IMR-90 (cell line): ENCODE data around the gene CCND1. TPM values are rescaled to one million over a fixed set of nuclear protein-coding genes. Genes with fewer than 3 reads are reported as not detected.

Experiments used
- ATAC-seq: fragments of 200-7000 bp; cut with Tn5 transposase; 2 replicates; pipeline ENCODE4 v1.9.1; 2020; ENCODE audit warnings: low read depth, mild to moderate bottlenecking, moderate library complexity
- BruUV-seq: library from RNA; stranded (reverse); fragments of 400-500 nt; replicated peaks from 2 replicates; lab custom pipeline; 2021; lab: Mats Ljungman, UMichigan
- CTCF ChIA-PET: fragments of 300-600 bp; formaldehyde crosslinking; extraction: SDS; loops from one replicate; lab custom pipeline; 2021; ENCODE audit warnings: antibody characterized with exemption; lab: Yijun Ruan, JAX
- POLR2A ChIA-PET: fragments of 300-600 bp; sonication (Branson Sonifier 250); formaldehyde crosslinking; loops from one replicate; lab custom pipeline; 2022; ENCODE audit warnings: antibody characterized with exemption; ENCODE audit not compliant: unreplicated experiment; lab: Charles Lee
- DNase-seq: peaks from one replicate; pipeline ENCODE4 v3.0.0; 2013
- H2AFZ ChIP-seq: replicated peaks from 2 replicates; pipeline ENCODE3; 2013; ENCODE audit warnings: low read length, mild to moderate bottlenecking; ENCODE audit not compliant: poor library complexity
- H2AK5ac ChIP-seq: 2 replicates; pipeline ENCODE4 v1.6.1; 2013; ENCODE audit warnings: low read depth, low read length, inconsistent platforms
- H2AK9ac ChIP-seq: replicated peaks from 2 replicates; pipeline ENCODE3; 2013; ENCODE audit warnings: mild to moderate bottlenecking, low read depth, low read length, moderate library complexity; ENCODE audit not compliant: poor library complexity
- H2BK120ac ChIP-seq: 2 replicates; pipeline ENCODE4 v1.6.1; 2013; ENCODE audit warnings: low read depth, low read length, inconsistent platforms
- H2BK15ac ChIP-seq: 3 replicates; pipeline ENCODE4 v1.6.1; 2013; ENCODE audit warnings: low read depth, low read length, inconsistent platforms
- H2BK20ac ChIP-seq: 2 replicates; pipeline ENCODE4 v1.6.1; 2013; ENCODE audit warnings: low read depth, mild to moderate bottlenecking, inconsistent platforms, low read length, moderate library complexity
- H2BK5ac ChIP-seq: 2 replicates; pipeline ENCODE4 v1.6.1; 2013; ENCODE audit warnings: mild to moderate bottlenecking, low read depth, low read length, inconsistent platforms; ENCODE audit not compliant: poor library complexity, severe bottlenecking
- H3K14ac ChIP-seq: replicated peaks from 2 replicates; pipeline ENCODE4 v1.6.1; 2013; ENCODE audit warnings: low read depth, low read length, inconsistent platforms
- H3K18ac ChIP-seq: 2 replicates; pipeline ENCODE4 v1.6.1; 2013; ENCODE audit warnings: low read depth, low read length, control low read depth
- H3K23ac ChIP-seq: 2 replicates; pipeline ENCODE4 v1.6.1; 2013; ENCODE audit warnings: low read depth, low read length, inconsistent platforms
- H3K27ac ChIP-seq: 2 replicates; pipeline ENCODE4 v1.5.1; 2013; ENCODE audit warnings: mild to moderate bottlenecking, control low read depth, low read length; ENCODE audit not compliant: insufficient read depth
- H3K27me3 ChIP-seq: 2 replicates; pipeline ENCODE4 v1.6.1; 2013; ENCODE audit warnings: low read length; ENCODE audit not compliant: control insufficient read depth, insufficient read depth
- H3K36me3 ChIP-seq: 2 replicates; pipeline ENCODE4 v1.6.1; 2013; ENCODE audit warnings: low read length, mixed read lengths; ENCODE audit not compliant: control insufficient read depth, insufficient read depth
- H3K4ac ChIP-seq: 2 replicates; pipeline ENCODE4 v1.6.1; 2013; ENCODE audit warnings: low read depth, low read length, inconsistent platforms
- H3K4me1 ChIP-seq: 2 replicates; pipeline ENCODE4 v1.6.1; 2013; ENCODE audit warnings: low read length, mixed read lengths; ENCODE audit not compliant: control insufficient read depth, insufficient read depth
- H3K4me2 ChIP-seq: 2 replicates; pipeline ENCODE4 v1.6.1; 2013; ENCODE audit warnings: low read depth, mild to moderate bottlenecking, control low read depth, low read length, moderate library complexity
- H3K4me3 ChIP-seq: 2 replicates; pipeline ENCODE4 v1.5.1; 2013; ENCODE audit warnings: low read depth, mild to moderate bottlenecking, control low read depth, low read length, moderate library complexity; ENCODE audit not compliant: insufficient read depth
- H3K56ac ChIP-seq: 2 replicates; pipeline ENCODE4 v1.6.1; 2013; ENCODE audit warnings: low read length, inconsistent platforms; ENCODE audit not compliant: insufficient read depth; ENCODE audit errors: extremely low read depth
- H3K79me1 ChIP-seq, 2 experiments: 2 replicates each; pipeline ENCODE4 v1.6.1; 2013; ENCODE audit warnings: low read length in 2 of 2, inconsistent platforms in 1 of 2, low read depth in 1 of 2
- H3K9ac ChIP-seq: 2 replicates; pipeline ENCODE4 v1.6.1; 2013; ENCODE audit warnings: low read depth, low read length, control low read depth
- H3K9me1 ChIP-seq: 2 replicates; pipeline ENCODE4 v1.6.1; 2013; ENCODE audit warnings: low read length, inconsistent platforms; ENCODE audit not compliant: insufficient read depth
- H3K9me3 ChIP-seq: 2 replicates; pipeline ENCODE4 v1.6.1; 2013; ENCODE audit warnings: low read length; ENCODE audit not compliant: control insufficient read depth, insufficient read depth
- H4K20me1 ChIP-seq: 2 replicates; pipeline ENCODE4 v1.6.1; 2013; ENCODE audit warnings: low read length, inconsistent platforms; ENCODE audit not compliant: insufficient read depth
- H4K5ac ChIP-seq: 2 replicates; pipeline ENCODE4 v1.6.1; 2013; ENCODE audit warnings: mild to moderate bottlenecking, low read depth, low read length, control low read depth
- H4K8ac ChIP-seq, 2 experiments: 2 replicates each; pipeline ENCODE4 v1.6.1; 2013; ENCODE audit warnings: low read depth in 2 of 2, low read length in 2 of 2, control low read depth in 1 of 2, inconsistent platforms in 1 of 2
- H4K91ac ChIP-seq: 2 replicates; pipeline ENCODE4 v1.6.1; 2013; ENCODE audit warnings: low read depth, low read length, inconsistent platforms; ENCODE audit not compliant: insufficient read depth
- BHLHE40 ChIP-seq: fragments of 150-350 bp; IDR thresholded peaks from 2 replicates; pipeline ENCODE4 v1.6.1; 2016; ENCODE audit warnings: mild to moderate bottlenecking, low read depth, low read length
- CHD1 ChIP-seq: IDR thresholded peaks from 2 replicates; pipeline ENCODE4 v1.6.1; 2012; ENCODE audit warnings: low read depth, low read length, improper control_type of control experiment
- CTCF ChIP-seq: conservative IDR thresholded peaks from 2 replicates; pipeline ENCODE4 v1.5.1; 2012; ENCODE audit warnings: mild to moderate bottlenecking, low read depth, low read length, improper control_type of control experiment
- ELK1 ChIP-seq: fragments of 150-350 bp; IDR thresholded peaks from 2 replicates; pipeline ENCODE4 v1.6.1; 2016; ENCODE audit warnings: low read depth, mild to moderate bottlenecking, low read length, moderate library complexity, borderline replicate concordance
- FOS ChIP-seq: fragments of 150-350 bp; IDR thresholded peaks from 2 replicates; pipeline ENCODE4 v1.6.1; 2016; ENCODE audit warnings: low read depth, low read length
- MAFK ChIP-seq: IDR thresholded peaks from 2 replicates; pipeline ENCODE4 v1.6.1; 2012; ENCODE audit warnings: low read depth, low read length, improper control_type of control experiment
- MAZ ChIP-seq: IDR thresholded peaks from 2 replicates; pipeline ENCODE4 v1.6.1; 2012; ENCODE audit warnings: low read depth, mild to moderate bottlenecking, low read length, improper control_type of control experiment, moderate library complexity, borderline replicate concordance
- MXI1 ChIP-seq: IDR thresholded peaks from 2 replicates; pipeline ENCODE4 v1.6.1; 2012; ENCODE audit warnings: low read depth, mild to moderate bottlenecking, low read length, moderate library complexity, borderline replicate concordance
- NFE2L2 ChIP-seq: fragments of 150-350 bp; IDR thresholded peaks from 2 replicates; pipeline ENCODE4 v1.6.1; 2016; ENCODE audit warnings: low read depth, mild to moderate bottlenecking, low read length
- POLR2A ChIP-seq: IDR thresholded peaks from 2 replicates; pipeline ENCODE4 v1.6.1; 2012; ENCODE audit warnings: mild to moderate bottlenecking, low read depth, low read length
- RAD21 ChIP-seq: IDR thresholded peaks from 2 replicates; pipeline ENCODE4 v1.6.1; 2012; ENCODE audit warnings: low read length, improper control_type of control experiment
- RFX5 ChIP-seq: IDR thresholded peaks from 2 replicates; pipeline ENCODE4 v1.8.0; 2012; ENCODE audit warnings: low read depth, mild to moderate bottlenecking, low read length, moderate library complexity
- SMC3 ChIP-seq: fragments of 150-350 bp; IDR thresholded peaks from 2 replicates; pipeline ENCODE4 v1.6.1; 2016; ENCODE audit warnings: low read depth, mild to moderate bottlenecking, antibody characterized with exemption, low read length, moderate library complexity
- USF2 ChIP-seq: fragments of 150-350 bp; IDR thresholded peaks from 2 replicates; pipeline ENCODE4 v1.6.1; 2017; ENCODE audit warnings: mild to moderate bottlenecking, antibody characterized with exemption, low read length, low read depth
- WGBS, 2 experiments: methylation state at CpG; one replicate each; pipeline versions ENCODE4 v1.1.5 to v1.1.7; 2013; ENCODE audit warnings: missing lambda C conversion rate in 2 of 2; ENCODE audit not compliant: insufficient read length in 1 of 2; ENCODE audit errors: extremely low coverage in 2 of 2; 5-methylcytosine and 5-hydroxymethylcytosine counted together
- dilution Hi-C: fragments of 300-500 bp; cut with HindIII; formaldehyde crosslinking; loops from one replicate; pipeline ENCODE4 v1.14.3; 2018; ENCODE audit warnings: low sequenced_read_pairs; ENCODE audit not compliant: unreplicated experiment
- in situ Hi-C: fragments of 300-500 bp; cut with MboI; formaldehyde crosslinking; loops from 3 replicates; pipeline ENCODE4 v1.14.3; 2019; ENCODE audit warnings: low sequenced_read_pairs, inconsistent platforms, mixed read lengths
- intact Hi-C: fragments of 100-400 bp; cut with micrococcal nuclease; formaldehyde crosslinking; loops from 2 replicates; pipeline ENCODE4 v1.10.0; 2022
- polyA plus RNA-seq, 3 experiments: library from polyadenylated mRNA; depleted of rRNA; stranded (reverse); fragments of >200 nt; gene quantifications; 2 replicates each; pipeline ENCODE4 v1.2.3, GENCODE V29; 2012; ENCODE audit warnings: low replicate concordance in 1 of 3
- total RNA-seq: library from RNA; depleted of rRNA; stranded (reverse); fragments of >200 nt; gene quantifications from 2 replicates; pipeline ENCODE4 v1.2.3, GENCODE V29; 2012

Gene CCND1
- total and polyA plus RNA-seq, 2 of the 4 experiments (the other 2 are of a cell fraction) = 481 to 748 TPM

GRCh38 chr11:69636512-69637197, 4.3 kb upstream of the CCND1 start:
- BruUV-seq = no TSS peak
- Histone ChIP-seq H3K4me2 (peak overlapping the region; percentile 47), H3K79me1 (peaks cover 0 to 31% of the 10 kb centered on the region in 2 experiments; a peak in 2 of 4 replicates), H3K36me3 (no peaks in the 10 kb centered on the region), H2AFZ (peak overlapping the region; percentile 97), H4K8ac (peak overlapping the region; percentile 84 to 98), H3K14ac (peak overlapping the region; percentile 98), H3K9me1 (peaks cover 9% of the 10 kb centered on the region), H2BK15ac (peak overlapping the region; percentile 95; the same call in 2 of the 3 replicates), H3K4me1 (peaks cover 5% of the 10 kb centered on the region), H2BK20ac (peak overlapping the region; percentile 88), H3K4me3 (peak overlapping the region; percentile 1; the same call in 1 of the 2 replicates), H3K27me3 (no peaks in the 10 kb centered on the region), H3K23ac (peak overlapping the region; percentile 77; the same call in 1 of the 2 replicates), H3K27ac (peak overlapping the region; percentile 60), H3K56ac (peak overlapping the region; percentile 92), H4K20me1 (peaks cover 7% of the 10 kb centered on the region), H4K91ac (peak overlapping the region; percentile 94), H2AK5ac (peak overlapping the region; percentile 90), H2AK9ac (peak overlapping the region; percentile 94), H4K5ac (peak overlapping the region; percentile 66), H3K9ac (peak overlapping the region; percentile 48), H2BK5ac (peak overlapping the region; percentile 75), H3K18ac (peak overlapping the region; percentile 58; the same call in 1 of the 2 replicates), H2BK120ac (peak overlapping the region; percentile 98), H3K9me3 (no peaks in the 10 kb centered on the region), H3K4ac (peak overlapping the region; percentile 97)
- dilution Hi-C loops = no loop called here
- DNase-seq (peak; percentile 90), ATAC-seq (peak; percentile 48)
- WGBS, 2 experiments = 7% methylated on average over 32 of the region's 63 CpGs; no CpG with 5 or more reads in 1 of the 2 experiments
- in situ Hi-C loops = loop anchor here (10.0 kb wide), 1 partner anchor 192 kb away; no protein-coding TSS in a partner anchor
- ChIA-PET POLR2A (interaction anchor here (0.5 kb wide), 1 partner anchor 339 kb away, joined by 3 read pairs; no protein-coding TSS in a partner anchor), CTCF (no interaction called here)
- intact Hi-C loops = no loop called here
- peak; percentile 60; the same call in 1 of the 2 replicates for TF ChIP-seq MAFK
- TF ChIP-seq MAZ = peak; percentile 39; the same call in 1 of the 2 replicates
- TF ChIP-seq USF2 = peak; percentile 89
- no peak for TF ChIP-seq ELK1
- TF ChIP-seq SMC3 = peak; percentile 23; the same call in 1 of the 2 replicates
- peak; percentile 28 for TF ChIP-seq RAD21
- 0 out of 2 replicates have a peak, but pooled peaks have one; percentile 35 for TF ChIP-seq RFX5
- TF ChIP-seq FOS = no peak
- no peak for TF ChIP-seq CHD1
- TF ChIP-seq BHLHE40 = no peak
- peak; percentile 90 for TF ChIP-seq MXI1
- TF ChIP-seq NFE2L2 = peak; percentile 15; the same call in 1 of the 2 replicates
- no peak for TF ChIP-seq CTCF
- no peak for TF ChIP-seq POLR2A
